Measurements from ENCODE around the gene ACTN1.

GRCh38 chr14:68986225-68986624 is 7.1 kb upstream of the ACTN1 start:
- TF ChIP-seq CHD2 (IDR thresholded peaks at IDR 0.05; ENCODE audit: low read length): no peak
- no peak for TF ChIP-seq SP1 (IDR thresholded peaks at IDR 0.05; ENCODE audit: low read depth, low read length)
- no peak for TF ChIP-seq POLR2AphosphoS5 (IDR thresholded peaks at IDR 0.05; ENCODE audit: low read depth, low read length)
- TF ChIP-seq CTCF (IDR thresholded peaks at IDR 0.05; ENCODE audit: control extremely low read depth in 1 of 3, insufficient read depth in 1 of 3, low read depth in 1 of 3, low read length in 3 of 3): no peak
- no peak for TF ChIP-seq YY1 (IDR thresholded peaks at IDR 0.05; ENCODE audit: low read depth, low read length)
- TF ChIP-seq NRF1 (IDR thresholded peaks at IDR 0.05; ENCODE audit: low read depth, low read length): no peak
- no peak for TF ChIP-seq EP300 (IDR thresholded peaks at IDR 0.05; ENCODE audit: borderline replicate concordance in 1 of 2, low read depth in 2 of 2, low read length in 2 of 2)
- TF ChIP-seq SRF (IDR thresholded peaks at IDR 0.05; ENCODE audit: low read depth, low read length): no peak
- no peak for TF ChIP-seq BCL11A (IDR thresholded peaks at IDR 0.05; ENCODE audit: low read depth in 2 of 2, low read length in 2 of 2)
- no peak for TF ChIP-seq EZH2 (IDR thresholded peaks at IDR 0.05; ENCODE audit: low read depth, low read length, severe bottlenecking)
- no peak for TF ChIP-seq USF2 (IDR thresholded peaks at IDR 0.05; ENCODE audit: low read length)
- no peak for TF ChIP-seq TAF1 (IDR thresholded peaks at IDR 0.05; ENCODE audit: low read depth, low read length)

Measured in H1 (cell line).